HG02885 (cell line): Measurements from ENCODE around the gene NUDT22.
"Not testable (repeated sequence)": the region's sequence is repeated elsewhere in the genome, so short reads cannot be mapped to it uniquely, and the experiment has no call there.

Source experiments
- ATAC-seq: cut with Tn5 transposase; IDR thresholded peaks from one replicate; pipeline ENCODE4 v1.9.1; 2021; ENCODE audit warnings: mild to moderate bottlenecking; ENCODE audit not compliant: unreplicated experiment, poor library complexity

NUDT22 gene

GRCh38 chr11:64241241-64241490 is 15.1 kb downstream of the NUDT22 start:
- ATAC-seq = peak; percentile 68

GRCh38 chr11:64241491-64242374 is 15.7 kb downstream of the NUDT22 start:
- peak; percentile 6 for ATAC-seq

DNA sequence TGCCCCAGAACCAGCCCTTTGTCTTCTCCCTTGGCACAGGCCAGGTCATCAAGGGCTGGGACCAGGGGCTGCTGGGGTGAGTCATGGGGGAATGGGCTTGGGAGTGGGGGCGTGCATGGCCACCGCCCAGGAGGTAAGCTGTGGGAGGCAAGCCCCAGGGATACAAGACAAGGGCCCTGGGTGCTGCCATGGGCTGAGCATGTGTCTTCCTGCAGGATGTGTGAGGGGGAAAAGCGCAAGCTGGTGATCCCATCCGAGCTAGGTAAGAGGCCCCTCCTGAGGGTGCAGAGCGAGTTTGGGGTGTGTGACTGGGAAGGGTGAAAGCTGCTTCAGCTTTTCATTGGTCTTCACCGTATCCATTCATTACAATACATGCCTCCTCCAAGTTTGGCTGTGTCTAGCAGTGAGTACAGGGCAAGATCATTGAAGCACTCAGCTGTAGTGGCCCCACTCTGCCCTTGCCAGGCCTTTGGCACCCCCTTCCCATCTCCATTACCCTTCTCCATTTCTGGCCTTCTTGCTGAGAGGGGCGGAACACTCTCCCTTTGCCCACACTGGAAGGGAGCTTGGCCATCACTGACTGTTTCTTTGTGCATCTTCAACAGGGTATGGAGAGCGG is 17.3 kb downstream of the NUDT22 start:
- ATAC-seq = no peak

- no peak for ATAC-seq
These were observed 18.0 kb downstream of the NUDT22 start for GRCh38 chr11:64244107-64244506.

DNA sequence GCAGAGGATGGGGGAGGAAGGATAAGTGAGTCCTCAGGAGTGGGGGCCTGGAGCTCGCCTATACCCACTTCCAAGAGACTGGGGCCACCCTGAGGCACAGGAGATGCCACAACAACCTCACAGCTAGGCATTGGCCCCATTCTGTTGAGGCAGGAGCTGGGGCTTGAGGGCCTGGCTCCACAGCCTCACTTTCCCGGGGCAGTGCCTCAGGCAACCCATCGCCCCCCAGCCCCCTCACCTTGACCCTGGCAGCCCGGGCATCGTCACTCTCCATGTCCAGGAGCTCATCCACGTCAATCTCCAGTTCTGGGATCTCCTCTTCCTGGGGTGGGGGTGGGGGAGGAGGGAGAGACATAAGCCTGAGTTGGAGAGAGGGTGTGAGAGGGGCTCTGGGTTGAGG is 18.9 kb downstream of the NUDT22 start:
- no peak for ATAC-seq

DNA sequence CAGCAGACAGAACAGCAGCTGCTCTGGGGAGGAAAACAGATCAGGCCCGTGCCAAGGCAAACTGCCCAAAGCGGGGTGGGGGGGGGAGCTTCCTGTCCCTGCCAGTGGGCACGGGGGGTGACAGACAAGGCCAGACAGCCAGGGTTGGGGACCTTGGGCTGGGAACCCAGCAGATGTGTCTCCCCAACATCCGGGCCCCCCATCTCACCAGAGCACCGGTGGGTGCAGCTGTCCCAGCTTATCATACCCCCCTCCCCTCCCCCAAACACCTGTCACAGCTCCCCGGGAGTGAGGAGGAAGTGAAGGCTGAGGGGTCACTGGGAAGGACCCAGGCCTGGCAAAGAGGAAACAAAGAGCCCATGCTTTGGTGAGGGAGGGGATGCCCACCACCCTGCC is 19.3 kb downstream of the NUDT22 start:
- ATAC-seq = no peak

- ATAC-seq = no peak
These were observed 19.9 kb downstream of the NUDT22 start for GRCh38 chr11:64245797-64246620.

GRCh38 chr11:64246621-64246870 is 20.5 kb downstream of the NUDT22 start:
- not testable (repeated sequence) for ATAC-seq

GRCh38 chr11:64246871-64247728 is 21.0 kb downstream of the NUDT22 start, which contains the start of gene PPP1R14B:
Gene PPP1R14B (minus strand): TSS chr11:64246943. CDS start chr11:64246673, 270 bp downstream.
- no peak for ATAC-seq

DNA sequence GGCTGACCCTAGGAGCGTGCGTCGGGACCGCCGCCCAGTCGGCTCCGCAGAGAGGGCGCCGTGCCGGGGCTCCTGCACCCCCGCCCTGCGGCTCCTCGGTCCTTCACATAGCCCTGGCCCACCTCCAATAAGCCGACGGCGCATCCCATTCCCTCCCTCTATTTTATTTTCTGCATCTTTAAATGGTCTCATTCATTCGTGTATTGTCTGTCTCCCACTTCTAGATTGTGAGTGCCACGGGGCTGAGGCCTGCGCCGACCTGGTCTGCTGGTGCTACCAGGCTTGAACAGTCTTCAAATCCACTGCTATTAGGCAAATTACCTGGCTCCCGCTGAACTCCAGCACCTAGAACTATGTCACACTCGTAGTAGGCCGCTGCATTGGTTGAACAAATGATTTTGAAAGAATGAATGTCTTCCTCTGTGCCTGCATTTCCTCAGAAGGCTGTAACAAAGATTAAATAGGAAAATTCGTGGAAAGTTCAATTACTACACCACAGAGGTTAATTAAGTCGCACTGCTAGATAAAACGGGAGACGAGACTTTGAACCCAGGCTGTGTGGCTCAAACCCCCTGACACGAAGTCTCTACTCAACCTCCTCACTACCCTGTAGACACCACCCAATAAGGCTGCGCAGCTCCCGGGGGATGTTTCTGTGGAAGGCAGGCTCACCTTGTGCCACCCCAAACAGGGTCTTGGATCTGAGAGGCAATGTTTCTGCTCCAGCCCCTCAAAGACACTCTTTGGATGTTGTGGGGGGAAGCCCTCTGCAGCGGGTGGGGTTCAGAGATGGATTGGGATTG is 21.9 kb downstream of the NUDT22 start:
- ATAC-seq = no peak

- ATAC-seq = no peak
These were observed 22.5 kb downstream of the NUDT22 start for GRCh38 chr11:64248578-64248977.

DNA sequence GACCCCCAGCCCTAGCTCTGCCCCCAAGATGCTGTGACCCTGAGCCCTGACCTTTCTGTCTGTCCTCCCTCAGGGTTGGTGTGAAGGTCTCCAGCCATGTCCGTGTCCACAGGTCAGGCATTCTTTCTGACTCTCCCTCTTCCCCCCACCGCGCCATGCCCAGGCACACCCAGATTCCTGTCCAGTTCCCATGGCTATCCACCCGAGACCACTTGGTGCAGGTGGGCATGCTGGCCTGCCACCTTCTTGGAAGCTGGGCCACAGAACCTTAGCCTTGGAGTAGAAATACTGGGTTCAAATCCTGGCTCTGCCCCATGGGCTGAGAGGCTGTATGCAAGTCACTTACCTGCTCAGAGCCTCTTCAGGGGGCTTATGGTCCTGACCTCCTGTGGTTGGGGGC is 23.0 kb downstream of the NUDT22 start:
- ATAC-seq = no peak

DNA sequence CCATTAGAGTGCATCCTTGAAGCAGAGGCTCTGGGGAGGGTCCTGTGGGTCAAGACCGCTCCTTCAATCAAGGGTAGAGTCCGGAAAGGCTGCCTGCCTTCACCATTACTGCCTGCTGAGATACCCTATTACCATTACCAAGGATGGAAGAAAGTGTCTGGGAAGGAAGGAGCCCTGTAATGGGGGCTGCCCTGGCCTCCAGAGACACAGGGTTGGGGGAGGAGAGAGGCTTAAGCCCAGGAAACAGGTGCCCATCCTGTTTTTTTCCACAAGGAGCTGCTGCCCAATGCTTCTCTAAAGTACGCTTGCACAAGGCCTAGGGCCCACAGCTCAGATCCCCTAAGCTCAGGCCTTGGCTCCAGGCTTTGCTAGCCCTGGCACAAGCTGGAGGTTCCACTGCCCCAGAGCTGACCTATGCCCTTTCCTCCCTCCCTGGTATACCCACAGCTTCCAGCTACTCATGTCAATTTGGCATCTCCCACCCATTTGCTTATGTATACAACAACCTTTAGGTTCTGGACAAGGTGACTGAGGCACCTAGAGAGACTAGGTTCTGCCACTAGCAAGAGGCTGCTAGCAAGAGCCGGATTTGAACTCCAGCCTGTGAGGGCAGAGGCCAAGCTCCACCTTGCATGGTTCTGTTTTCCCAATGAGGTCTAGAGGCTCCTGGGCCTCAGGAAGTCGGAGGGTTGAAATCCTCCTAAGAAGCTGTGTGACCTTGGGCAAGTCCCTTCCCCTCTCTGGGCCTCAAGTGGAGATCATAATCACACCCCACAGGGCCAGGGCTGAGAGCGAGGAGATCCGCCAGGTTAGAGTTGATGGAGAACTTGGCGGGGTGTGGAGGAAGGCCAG is 23.7 kb downstream of the NUDT22 start:
- no peak for ATAC-seq

GRCh38 chr11:64250415-64251015 is 24.4 kb downstream of the NUDT22 start:
- no peak for ATAC-seq

DNA sequence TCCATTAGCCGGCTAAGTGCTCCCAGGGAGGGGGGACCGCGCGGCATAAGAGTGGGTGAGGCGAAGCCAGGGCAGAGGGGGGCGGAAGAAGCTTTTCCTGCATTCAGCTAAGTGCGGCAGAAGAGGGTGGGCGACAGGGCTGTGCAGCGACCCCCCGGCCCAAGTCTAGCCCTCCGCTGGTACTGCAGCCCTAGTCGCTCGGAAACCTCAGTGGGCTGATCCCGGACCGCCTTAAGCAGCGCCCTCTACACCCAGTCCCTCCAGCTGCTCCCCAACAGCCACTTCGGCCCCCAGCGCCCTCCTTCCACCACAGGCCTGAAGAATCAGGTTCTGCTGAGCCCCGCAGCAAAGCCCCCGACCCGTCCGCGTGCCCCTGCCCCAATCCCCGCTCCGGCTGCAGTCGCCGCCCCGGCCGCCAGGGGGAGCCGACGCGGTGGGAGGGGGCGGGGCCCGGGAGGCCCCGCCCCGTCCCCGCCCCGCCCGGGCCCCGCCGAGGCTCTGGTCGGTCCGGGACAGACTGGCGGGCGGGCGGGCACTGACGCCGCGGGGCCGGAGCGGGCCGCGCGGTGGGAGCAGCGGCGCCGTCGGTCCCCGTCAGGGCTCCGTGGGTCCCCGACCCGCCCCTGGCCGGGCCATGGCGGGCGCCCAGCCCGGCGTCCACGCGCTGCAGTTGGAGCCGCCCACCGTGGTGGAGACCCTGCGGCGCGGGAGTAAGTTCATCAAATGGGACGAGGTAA is 25.1 kb downstream of the NUDT22 start, which contains the start of gene PLCB3:
Gene PLCB3 (plus strand): TSS at position 515 of the 737 bp plus-strand sequence. CDS start 120 bp downstream, at position 635.
- ATAC-seq = peak; percentile 58

GRCh38 chr11:64251753-64252002 is 25.6 kb downstream of the NUDT22 start:
- ATAC-seq = no peak

DNA sequence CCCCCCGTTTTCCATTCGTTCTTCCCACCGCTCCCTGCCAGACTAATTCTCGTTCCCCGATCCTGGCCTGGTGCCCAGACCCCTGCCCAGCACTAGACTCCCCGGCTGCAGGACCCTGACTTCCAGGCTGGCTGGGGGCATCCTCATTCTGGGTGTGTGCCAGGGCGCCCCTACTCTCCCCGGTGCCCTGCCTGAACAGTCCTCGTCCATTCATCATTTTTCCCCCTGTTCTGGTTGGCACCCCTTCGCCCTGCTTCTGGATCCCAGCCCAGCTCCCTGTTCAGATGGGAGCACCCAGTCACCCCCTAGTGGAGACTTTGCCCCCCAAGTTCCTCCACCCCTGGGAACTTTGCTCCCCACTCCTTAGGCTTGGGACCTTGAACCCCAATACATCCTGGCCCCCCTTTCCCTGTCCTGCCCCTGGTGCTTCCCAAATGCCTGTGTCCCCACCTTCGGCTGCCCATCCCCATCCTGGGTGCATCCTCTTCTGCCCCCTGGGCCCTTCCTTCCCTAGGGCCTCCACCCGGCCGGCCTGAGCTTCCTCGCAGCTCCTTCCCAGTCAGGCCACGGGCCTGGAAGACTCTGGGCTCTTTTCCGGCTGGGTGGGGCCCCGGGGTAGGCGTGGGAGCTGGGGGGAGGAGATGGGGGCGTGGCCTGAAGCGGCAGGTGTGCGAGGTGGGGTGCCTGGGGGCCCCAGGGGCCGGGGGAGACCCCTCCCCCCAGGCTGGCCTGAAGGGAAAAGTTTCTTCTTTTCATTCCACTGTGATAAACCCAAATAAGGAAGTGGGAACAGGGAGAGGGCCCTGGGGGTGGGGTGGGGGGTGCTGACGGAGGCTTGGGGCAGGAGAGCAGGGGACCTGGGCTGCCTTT is 26.2 kb downstream of the NUDT22 start:
- ATAC-seq = no peak
